RCC 7860 (cell line): Measurements from ENCODE around the gene LDLRAD3.
"Not testable (repeated sequence)": the region's sequence is repeated elsewhere in the genome, so short reads cannot be mapped to it uniquely, and the experiment has no call there.

Experiments used
- DNase-seq: peaks from one replicate; pipeline ENCODE4 v3.0.0-alpha.2; 2015; ENCODE audit warnings: low spot score
- FAIRE-seq: peaks from 2 replicates; lab custom pipeline; 2012; peaks lifted over from hg19 to GRCh38; lab: Jason Lieb, UNC

Gene LDLRAD3

GRCh38 chr11:36151933-36152580 lies 208.2 kb downstream of the LDLRAD3 start:
- FAIRE-seq (no peak), DNase-seq (no peak)

- DNase-seq, result no peak
- no peak for FAIRE-seq
These were observed 209.7 kb downstream of the LDLRAD3 start for GRCh38 chr11:36153551-36153950.

GRCh38 chr11:36155124-36155561 lies 211.3 kb downstream of the LDLRAD3 start:
- FAIRE-seq (no peak), DNase-seq (no peak)

GRCh38 chr11:36155770-36156160 lies 211.9 kb downstream of the LDLRAD3 start:
- DNase-seq, result peak; percentile 45

GRCh38 chr11:36156161-36156816 lies 212.4 kb downstream of the LDLRAD3 start:
- DNase-seq (no peak), FAIRE-seq (no peak)

More at GRCh38 chr11:36155770-36156160, 211.9 kb downstream of the LDLRAD3 start:
- no peak for FAIRE-seq

- FAIRE-seq (no peak), DNase-seq (no peak)
These were observed 213.1 kb downstream of the LDLRAD3 start for GRCh38 chr11:36156817-36157519.

GRCh38 chr11:36160091-36160490 lies 216.2 kb downstream of the LDLRAD3 start:
- no peak for DNase-seq
- no peak for FAIRE-seq

GRCh38 chr11:36161572-36161971 lies 217.7 kb downstream of the LDLRAD3 start:
- DNase-seq (no peak), FAIRE-seq (no peak)

- FAIRE-seq (no peak), DNase-seq (no peak)
These were observed 218.4 kb downstream of the LDLRAD3 start for GRCh38 chr11:36162006-36162882.

- FAIRE-seq, result no peak
- no peak for DNase-seq
These were observed 219.1 kb downstream of the LDLRAD3 start for GRCh38 chr11:36162883-36163434.

- DNase-seq (peak; percentile 48), FAIRE-seq (no peak)
These were observed 220.8 kb downstream of the LDLRAD3 start for GRCh38 chr11:36164506-36165250.

GRCh38 chr11:36165621-36166397 lies 221.9 kb downstream of the LDLRAD3 start:
- DNase-seq, result peak; percentile 61
- FAIRE-seq, result no peak

GRCh38 chr11:36167073-36167472 lies 223.2 kb downstream of the LDLRAD3 start:
- no peak for FAIRE-seq

GRCh38 chr11:36167729-36168128 lies 223.9 kb downstream of the LDLRAD3 start:
- no peak for DNase-seq
- no peak for FAIRE-seq

More at GRCh38 chr11:36167073-36167472, 223.2 kb downstream of the LDLRAD3 start:
- DNase-seq, result no peak

GRCh38 chr11:36177836-36178235 lies 234.0 kb downstream of the LDLRAD3 start:
- FAIRE-seq (no peak), DNase-seq (no peak)

GRCh38 chr11:36186340-36187175 lies 242.7 kb downstream of the LDLRAD3 start:
- DNase-seq, result no peak
- no peak for FAIRE-seq

- DNase-seq (no peak), FAIRE-seq (no peak)
These were observed 243.8 kb downstream of the LDLRAD3 start for GRCh38 chr11:36187622-36188021.

GRCh38 chr11:36189735-36190134 lies 245.9 kb downstream of the LDLRAD3 start:
- FAIRE-seq, DNase-seq: not testable (repeated sequence)
